GM19043 (cell line): ENCODE measurements around the gene P2RY14.
"Not testable (repeated sequence)": the region's sequence is repeated elsewhere in the genome, so short reads cannot be mapped to it uniquely, and the experiment has no call there.

ENCODE experiments used
- ATAC-seq: cut with Tn5 transposase; IDR thresholded peaks from one replicate; pipeline ENCODE4 v1.9.1; 2021; ENCODE audit warnings: low read depth; ENCODE audit not compliant: unreplicated experiment

P2RY14 gene

GRCh38 chr3:151265166-151265565 is 13.2 kb downstream of the P2RY14 start:
- ATAC-seq = no peak

GRCh38 chr3:151264605-151265004 is 13.7 kb downstream of the P2RY14 start:
- ATAC-seq = no peak

- ATAC-seq = no peak
These were observed 15.3 kb downstream of the P2RY14 start for GRCh38 chr3:151262871-151263525.

GRCh38 chr3:151259664-151260063 is 18.7 kb downstream of the P2RY14 start:
- no peak for ATAC-seq

GRCh38 chr3:151256749-151257148 is 21.6 kb downstream of the P2RY14 start:
- ATAC-seq = no peak

- ATAC-seq = no peak
These were observed 29.5 kb downstream of the P2RY14 start for GRCh38 chr3:151248772-151249337.

GRCh38 chr3:151242006-151242405 is 36.3 kb downstream of the P2RY14 start:
- ATAC-seq = not testable (repeated sequence)

- no peak for ATAC-seq
These were observed 41.6 kb downstream of the P2RY14 start for GRCh38 chr3:151236736-151237135.

GRCh38 chr3:151236316-151236715 is 42.0 kb downstream of the P2RY14 start:
- no peak for ATAC-seq

GRCh38 chr3:151234825-151235224 is 43.5 kb downstream of the P2RY14 start:
- ATAC-seq = no peak

- ATAC-seq = no peak
These were observed 45.4 kb downstream of the P2RY14 start for GRCh38 chr3:151232991-151233390.

- ATAC-seq = not testable (repeated sequence)
These were observed 45.9 kb downstream of the P2RY14 start for GRCh38 chr3:151232403-151232802.

GRCh38 chr3:151230646-151231045 is 47.7 kb downstream of the P2RY14 start:
- ATAC-seq = no peak

GRCh38 chr3:151228666-151229040 is 49.7 kb downstream of the P2RY14 start:
- ATAC-seq = no peak

GRCh38 chr3:151227807-151228665 is 50.3 kb downstream of the P2RY14 start:
- peak; percentile 85 for ATAC-seq

GRCh38 chr3:151227266-151227806 is 51.0 kb downstream of the P2RY14 start:
- peak; percentile 24 for ATAC-seq

- no peak for ATAC-seq
These were observed 51.5 kb downstream of the P2RY14 start for GRCh38 chr3:151226825-151227224.

GRCh38 chr3:151226088-151226563 is 52.2 kb downstream of the P2RY14 start:
- no peak for ATAC-seq

- ATAC-seq = no peak
These were observed 53.0 kb downstream of the P2RY14 start for GRCh38 chr3:151225040-151225975.

- no peak for ATAC-seq
These were observed 54.0 kb downstream of the P2RY14 start for GRCh38 chr3:151224268-151224866.
